Tibial artery (tissue), 4 donors: ENCODE data around the gene PARD3B.

Source experiments
- DNase-seq, 2 donors: peaks; one replicate each; pipeline ENCODE4 v3.0.0-alpha.2; 2019
- H3K27ac ChIP-seq, 2 donors: fragments of 200-600 bp; sonication (generic) in 1 of 2; 1 replicate in 1 of 2; 2 replicates in 1 of 2; pipeline ENCODE4 v1.5.1; 2018 to 2019; ENCODE audit warnings: mild to moderate bottlenecking in 1 of 2
- H3K27me3 ChIP-seq, 2 donors: fragments of 200-600 bp; sonication (generic) in 1 of 2; one replicate each; pipeline versions ENCODE4 v1.5.1 to v1.6.0; 2016 to 2019
- H3K36me3 ChIP-seq, 3 donors: fragments of 200-600 bp; sonication (generic) in 2 of 3; one replicate each; pipeline ENCODE4 v1.5.1; 2016 to 2019; ENCODE audit warnings: mild to moderate bottlenecking in 2 of 3
- H3K4me1 ChIP-seq, 4 donors: fragments of 200-600 bp; sonication (generic) in 2 of 4; 1 replicate in 3 of 4; 2 replicates in 1 of 4; pipeline ENCODE4 v1.5.1; 2016 to 2019
- H3K4me3 ChIP-seq, 2 donors: fragments of 200-600 bp; sonication (generic) in 1 of 2; 1 replicate in 1 of 2; 2 replicates in 1 of 2; pipeline ENCODE4 v1.5.1; 2018 to 2019; ENCODE audit warnings: mild to moderate bottlenecking in 2 of 2
- H3K9me3 ChIP-seq, 3 donors: fragments of 200-600 bp; sonication (generic) in 1 of 3; one replicate each; pipeline ENCODE4 v1.5.1; 2016 to 2019
- CTCF ChIP-seq, 2 experiments: fragments of 200-600 bp in 1 of 2; fragments of 450-650 bp in 1 of 2; IDR thresholded peaks; one replicate each; pipeline ENCODE4 v1.5.1; 2017 to 2019; ENCODE audit warnings: antibody characterized with exemption in 2 of 2, mild to moderate bottlenecking in 1 of 2, moderate library complexity in 1 of 2
- intact Hi-C: fragments of 100-400 bp; cut with DNase I; formaldehyde crosslinking; loops from one replicate; pipeline ENCODE4 v1.15.0; 2023; ENCODE audit warnings: low total_unique reads

Gene PARD3B

GRCh38 chr2:205427112-205427511 lies 881.8 kb downstream of the PARD3B start:
- Histone ChIP-seq H3K4me3 (no peak overlapping the region), H3K4me1 (no peaks in the 10 kb centered on the region), H3K36me3 (no peaks in the 10 kb centered on the region), H3K27ac (no peak overlapping the region), H3K27me3 (no peaks in the 10 kb centered on the region), H3K9me3 (no peaks in the 10 kb centered on the region)
- TF ChIP-seq CTCF (IDR thresholded peaks at IDR 0.05) = no peak
- DNase-seq = no peak
- intact Hi-C loops = no loop called here

- no peaks in the 10 kb centered on the region for H3K4me1 ChIP-seq
- intact Hi-C loops = no loop called here
- no peak overlapping the region for H3K4me3 ChIP-seq
- no peak for DNase-seq
- no peak overlapping the region for H3K27ac ChIP-seq
- H3K36me3 ChIP-seq = no peaks in the 10 kb centered on the region
- H3K9me3 ChIP-seq = no peaks in the 10 kb centered on the region
- no peaks in the 10 kb centered on the region for H3K27me3 ChIP-seq
- no peak for TF ChIP-seq CTCF (IDR thresholded peaks at IDR 0.05)
Measured at GRCh38 chr2:205428811-205429210, 883.5 kb downstream of the PARD3B start.

- H3K9me3 ChIP-seq = peaks cover 0 to 2% (median 0%) of the 10 kb centered on the region in 3 donors
- intact Hi-C loops = no loop called here
- H3K36me3 ChIP-seq = peaks cover 3 to 7% (median 4%) of the 10 kb centered on the region in 3 donors
- H3K27me3 ChIP-seq = no peaks in the 10 kb centered on the region
- no peaks in the 10 kb centered on the region for H3K4me1 ChIP-seq
- TF ChIP-seq CTCF (IDR thresholded peaks at IDR 0.05) = no peak
- H3K4me3 ChIP-seq = no peak overlapping the region
- DNase-seq = no peak
- H3K27ac ChIP-seq = no peak overlapping the region
Measured at GRCh38 chr2:205435970-205436369, 890.7 kb downstream of the PARD3B start.

GRCh38 chr2:205438241-205438640 lies 893.0 kb downstream of the PARD3B start:
- H3K27me3 ChIP-seq = no peaks in the 10 kb centered on the region
- H3K4me1 ChIP-seq = no peaks in the 10 kb centered on the region
- peaks cover 0 to 2% (median 0%) of the 10 kb centered on the region in 3 donors for H3K9me3 ChIP-seq
- H3K4me3 ChIP-seq = no peak overlapping the region
- no peak for TF ChIP-seq CTCF (IDR thresholded peaks at IDR 0.05)
- peaks cover 4 to 9% (median 7%) of the 10 kb centered on the region in 3 donors for H3K36me3 ChIP-seq
- H3K27ac ChIP-seq = no peak overlapping the region
- intact Hi-C loops = no loop called here
- no peak for DNase-seq

GRCh38 chr2:205439621-205440020 lies 894.3 kb downstream of the PARD3B start:
- no peaks in the 10 kb centered on the region for H3K27me3 ChIP-seq
- TF ChIP-seq CTCF (IDR thresholded peaks at IDR 0.05) = no peak
- intact Hi-C loops = no loop called here
- peaks cover 0 to 2% (median 0%) of the 10 kb centered on the region in 3 donors for H3K9me3 ChIP-seq
- DNase-seq = no peak
- peaks cover 4 to 9% (median 7%) of the 10 kb centered on the region in 3 donors for H3K36me3 ChIP-seq
- no peak overlapping the region for H3K4me3 ChIP-seq
- no peaks in the 10 kb centered on the region for H3K4me1 ChIP-seq
- H3K27ac ChIP-seq = no peak overlapping the region

- H3K4me1 ChIP-seq = no peaks in the 10 kb centered on the region
- intact Hi-C loops = no loop called here
- no peaks in the 10 kb centered on the region for H3K27me3 ChIP-seq
- no peak for TF ChIP-seq CTCF (IDR thresholded peaks at IDR 0.05)
- peaks cover 4 to 9% (median 7%) of the 10 kb centered on the region in 3 donors for H3K36me3 ChIP-seq
- no peak for DNase-seq
- H3K27ac ChIP-seq = no peak overlapping the region
- no peaks in the 10 kb centered on the region for H3K9me3 ChIP-seq
- H3K4me3 ChIP-seq = no peak overlapping the region
Measured at GRCh38 chr2:205441524-205441923, 896.2 kb downstream of the PARD3B start.
